B cell (primary cell): Measurements from ENCODE around the gene AHRR. TPM values are rescaled to one million over a fixed set of nuclear protein-coding genes. Genes with fewer than 3 reads are reported as not detected.

ENCODE experiments used
- ATAC-seq: fragments of 200-7000 bp; cut with Tn5 transposase; one replicate; pipeline ENCODE4 v1.10.0; 2021; ENCODE audit warnings: low read depth, mild to moderate bottlenecking, moderate number of reproducible peaks, moderate library complexity
- CTCF ChIA-PET: fragments of 350-600 bp; sonication (Branson Sonifier 250); formaldehyde crosslinking; loops from one replicate; lab custom pipeline; 2021; ENCODE audit warnings: antibody characterized with exemption, inconsistent platforms; lab: Charles Lee
- POLR2A ChIA-PET: fragments of 350-600 bp; sonication (Branson Sonifier 250); formaldehyde crosslinking; loops from one replicate; lab custom pipeline; 2021; ENCODE audit warnings: antibody characterized with exemption; lab: Charles Lee
- DNase-seq: peaks from one replicate; pipeline ENCODE4 v3.0.0; 2013
- H2AFZ ChIP-seq: 2 replicates; pipeline ENCODE4 v1.6.1; 2012; ENCODE audit warnings: mild to moderate bottlenecking, low read depth, low read length; ENCODE audit not compliant: insufficient read depth, poor library complexity, severe bottlenecking
- H3K27ac ChIP-seq, 2 donors: 1 replicate in 1 of 2; 2 replicates in 1 of 2; pipeline ENCODE4 v1.5.1; 2012 to 2013; ENCODE audit warnings: low read length in 2 of 2, mild to moderate bottlenecking in 2 of 2, moderate library complexity in 1 of 2
- H3K27me3 ChIP-seq, 4 experiments: fragments of 200-600 bp in 1 of 4; sonication (generic) in 1 of 4; replicated peaks in 1 of 4; 1 replicate in 2 of 4; 2 replicates in 2 of 4; pipeline versions ENCODE4 v1.6.1 to v1.7.0; 2013 to 2016; ENCODE audit warnings: low read length in 3 of 4, mild to moderate bottlenecking in 2 of 4, mixed read lengths in 1 of 4, moderate library complexity in 1 of 4; ENCODE audit not compliant: insufficient read depth in 4 of 4, control insufficient read depth in 3 of 4; ENCODE audit errors: control extremely low read depth in 1 of 4
- H3K36me3 ChIP-seq, 2 experiments: replicated peaks in 1 of 2; 1 replicate in 1 of 2; 2 replicates in 1 of 2; pipeline versions ENCODE4 v1.6.1 to v1.7.1; 2013; ENCODE audit warnings: low read length in 1 of 2; ENCODE audit not compliant: insufficient read depth in 2 of 2, control insufficient read depth in 1 of 2; ENCODE audit errors: control extremely low read depth in 1 of 2, extremely low read depth in 1 of 2
- H3K4me1 ChIP-seq, 2 donors: fragments of 200-600 bp in 1 of 2; sonication (generic) in 1 of 2; 1 replicate in 1 of 2; 2 replicates in 1 of 2; pipeline versions ENCODE4 v1.5.1 to v1.6.1; 2013 to 2017; ENCODE audit warnings: low read length in 2 of 2; ENCODE audit not compliant: control insufficient read depth in 2 of 2, insufficient read depth in 2 of 2
- H3K4me2 ChIP-seq: replicated peaks from 2 replicates; pipeline ENCODE3; 2012; ENCODE audit warnings: mild to moderate bottlenecking, low read depth, low read length; ENCODE audit not compliant: poor library complexity, severe bottlenecking
- H3K4me3 ChIP-seq, 5 experiments: fragments of 200-600 bp in 1 of 5; sonication (generic) in 1 of 5; 1 replicate in 3 of 5; 2 replicates in 2 of 5; pipeline versions ENCODE4 v1.5.1 to v1.7.0; 2011 to 2016; ENCODE audit warnings: low read length in 4 of 5, mild to moderate bottlenecking in 4 of 5, low read depth in 2 of 5, control low read depth in 1 of 5, moderate library complexity in 1 of 5; ENCODE audit not compliant: insufficient read depth in 1 of 5; ENCODE audit errors: control extremely low read depth in 1 of 5, extremely low read depth in 1 of 5
- H3K79me2 ChIP-seq: fragments of 200-600 bp; sonication (generic); one replicate; pipeline ENCODE4 v1.6.0; 2016; ENCODE audit warnings: low read length; ENCODE audit not compliant: control insufficient read depth, insufficient read depth
- H3K9ac ChIP-seq: fragments of 200-600 bp; sonication (generic); 2 replicates; pipeline ENCODE4 v1.6.1; 2017; ENCODE audit warnings: mild to moderate bottlenecking, low read length, moderate library complexity
- H3K9me3 ChIP-seq, 3 donors: one replicate each; pipeline versions ENCODE4 v1.6.1 to v1.7.1; 2013; ENCODE audit warnings: low read length in 2 of 3; ENCODE audit not compliant: control insufficient read depth in 2 of 3, insufficient read depth in 1 of 3; ENCODE audit errors: control extremely low read depth in 1 of 3
- H4K20me1 ChIP-seq: 2 replicates; pipeline ENCODE4 v1.6.0; 2012; ENCODE audit warnings: mild to moderate bottlenecking, low read length; ENCODE audit not compliant: insufficient read depth, control insufficient read depth, poor library complexity, severe bottlenecking
- H3K27ac Mint-ChIP-seq: one replicate; pipeline ENCODE4 v1.8.0; 2021; ENCODE audit warnings: mixed read lengths
- H3K27me3 Mint-ChIP-seq: one replicate; pipeline ENCODE4 v1.8.0; 2021; ENCODE audit warnings: mixed read lengths
- H3K4me1 Mint-ChIP-seq: one replicate; pipeline ENCODE4 v1.8.0; 2021; ENCODE audit warnings: mixed read lengths
- H3K4me3 Mint-ChIP-seq: one replicate; pipeline ENCODE4 v1.8.0; 2021; ENCODE audit warnings: mixed read lengths
- H3K9me3 Mint-ChIP-seq: one replicate; pipeline ENCODE4 v1.8.0; 2022; ENCODE audit warnings: mixed read lengths; ENCODE audit not compliant: insufficient read depth
- CTCF ChIP-seq: fragments of 200-600 bp; IDR thresholded peaks from one replicate; pipeline ENCODE4 v1.8.0; 2022; ENCODE audit warnings: antibody characterized with exemption, mild to moderate bottlenecking
- EZH2 ChIP-seq: IDR thresholded peaks from 2 replicates; pipeline ENCODE4 v1.6.1; 2012; ENCODE audit warnings: borderline replicate concordance, low read depth, mild to moderate bottlenecking, moderate library complexity, low read length; ENCODE audit not compliant: insufficient read depth, poor library complexity, severe bottlenecking
- WGBS: methylation state at CpG from one replicate; pipeline ENCODE4 v1.1.5; 2013; ENCODE audit warnings: missing lambda C conversion rate; ENCODE audit not compliant: insufficient coverage; 5-methylcytosine and 5-hydroxymethylcytosine counted together
- intact Hi-C: fragments of 100-400 bp; cut with micrococcal nuclease; formaldehyde crosslinking; loops from one replicate; pipeline ENCODE4 v1.10.0; 2022
- polyA plus RNA-seq: library from polyadenylated mRNA; depleted of rRNA; stranded (reverse); fragments of >200 nt; gene quantifications from 2 replicates; pipeline ENCODE4 v1.2.3, GENCODE V29; 2012
- total RNA-seq, 2 donors: library from RNA; stranded (reverse); fragments of 120-200 nt in 1 of 2; gene quantifications; 1 replicate in 1 of 2; 2 replicates in 1 of 2; pipeline versions ENCODE4 v1.2.3 to v1.2.4, GENCODE V29; 2013 to 2022

Gene AHRR
- total and polyA plus RNA-seq, 2 donors (not counting 1 experiment from before 2014, with no cell fraction given), result 0.13 to 1.7 TPM

- peaks cover 0 to 57% of the 10 kb centered on the region in 2 experiments for H3K36me3 ChIP-seq
- CTCF ChIA-PET, result interaction anchor here (1.3 kb wide), 1 partner anchor 13 kb away, joined by 4 read pairs; no protein-coding TSS in a partner anchor
- Mint-ChIP-seq H3K4me3 (no peak overlapping the region), H3K27me3 (no peaks in the 10 kb centered on the region), H3K9me3 (no peaks in the 10 kb centered on the region), H3K27ac (peak overlapping the region; percentile 6), H3K4me1 (peaks cover 16% of the 10 kb centered on the region)
- H3K4me3 ChIP-seq, result no peak overlapping the region
- intact Hi-C loops, result loop anchor here (2.0 kb wide), 1 partner anchor 45 kb away; no protein-coding TSS in a partner anchor
- peaks cover 40% of the 10 kb centered on the region for H3K79me2 ChIP-seq
- no peak overlapping the region for H2AFZ ChIP-seq
- H3K4me2 ChIP-seq, result no peak overlapping the region
- H3K27ac ChIP-seq, result no peak overlapping the region
- DNase-seq, result no peak
- TF ChIP-seq EZH2 (no peak), CTCF (no peak)
- no peak overlapping the region for H3K9ac ChIP-seq
- H3K27me3 ChIP-seq, result no peaks in the 10 kb centered on the region
- POLR2A ChIA-PET, result no interaction called here
- peaks cover 46% of the 10 kb centered on the region for H4K20me1 ChIP-seq
- H3K9me3 ChIP-seq, result peaks cover 0 to 9% (median 0%) of the 10 kb centered on the region in 3 donors
- no peak for ATAC-seq
- peaks cover 10 to 11% of the 10 kb centered on the region in 2 donors for H3K4me1 ChIP-seq
- WGBS, result 97% methylated on average over 16 of the region's 24 CpGs
Measured at GRCh38 chr5:459562-460272, 138.2 kb downstream of the AHRR start.

GRCh38 chr5:460273-460625 is 138.7 kb downstream of the AHRR start:
- TF ChIP-seq EZH2, result no peak
- no peak for TF ChIP-seq CTCF
- Histone ChIP-seq H3K4me3 (no peak overlapping the region), H3K36me3 (peaks cover 0 to 54% of the 10 kb centered on the region in 2 experiments), H2AFZ (no peak overlapping the region), H3K27me3 (no peaks in the 10 kb centered on the region), H3K4me2 (no peak overlapping the region), H3K9ac (no peak overlapping the region), H3K9me3 (peaks cover 0 to 14% (median 0%) of the 10 kb centered on the region in 3 donors), H3K27ac (no peak overlapping the region), H3K4me1 (peaks cover 15 to 16% of the 10 kb centered on the region in 2 donors), H3K79me2 (peaks cover 35% of the 10 kb centered on the region), H4K20me1 (peaks cover 46% of the 10 kb centered on the region)
- Mint-ChIP-seq H3K9me3 (no peaks in the 10 kb centered on the region), H3K4me1 (peaks cover 16% of the 10 kb centered on the region), H3K4me3 (no peak overlapping the region), H3K27ac (no peak overlapping the region), H3K27me3 (no peaks in the 10 kb centered on the region)
- intact Hi-C loops, result loop anchor here (2.0 kb wide), 1 partner anchor 45 kb away; no protein-coding TSS in a partner anchor
- DNase-seq (no peak), ATAC-seq (no peak)
- 97% methylated on average over 8 of the region's 8 CpGs for WGBS
- ChIA-PET CTCF (no interaction called here), POLR2A (no interaction called here)
